Trophoblast cell (in vitro differentiated cells and primary cell): ENCODE results near the gene RBBP5.

Source experiments
- DNase-seq, 2 donors: peaks; one replicate each; pipeline ENCODE4 v3.0.0-alpha.2; 2016
- H2AFZ ChIP-seq: 2 replicates; pipeline ENCODE4 v1.6.1; 2013; ENCODE audit warnings: low read length, moderate library complexity, mild to moderate bottlenecking; ENCODE audit not compliant: insufficient read depth, poor library complexity
- H2AK5ac ChIP-seq: 2 replicates; pipeline ENCODE4 v1.6.1; 2013; ENCODE audit warnings: mild to moderate bottlenecking, low read length
- H2BK120ac ChIP-seq: 2 replicates; pipeline ENCODE4 v1.6.1; 2013; ENCODE audit warnings: low read length, mild to moderate bottlenecking, moderate library complexity; ENCODE audit not compliant: insufficient read depth, poor library complexity
- H2BK12ac ChIP-seq: 2 replicates; pipeline ENCODE4 v1.6.1; 2013; ENCODE audit warnings: mild to moderate bottlenecking, low read length, moderate library complexity
- H2BK5ac ChIP-seq: 2 replicates; pipeline ENCODE4 v1.6.1; 2013; ENCODE audit warnings: low read length, low read depth, moderate library complexity, mild to moderate bottlenecking; ENCODE audit not compliant: poor library complexity
- H3K14ac ChIP-seq: 2 replicates; pipeline ENCODE4 v1.6.1; 2013; ENCODE audit warnings: mild to moderate bottlenecking, low read length
- H3K18ac ChIP-seq: 2 replicates; pipeline ENCODE4 v1.6.1; 2013; ENCODE audit warnings: mild to moderate bottlenecking, low read length
- H3K23ac ChIP-seq: 2 replicates; pipeline ENCODE4 v1.6.1; 2013; ENCODE audit warnings: low read length
- H3K27ac ChIP-seq: 2 replicates; pipeline ENCODE4 v1.5.1; 2013; ENCODE audit warnings: low read depth, mild to moderate bottlenecking, inconsistent platforms, low read length, moderate library complexity
- H3K27me3 ChIP-seq: 2 replicates; pipeline ENCODE4 v1.6.1; 2013; ENCODE audit warnings: inconsistent platforms, mild to moderate bottlenecking, low read length, moderate library complexity; ENCODE audit not compliant: insufficient read depth
- H3K36me3 ChIP-seq, 2 experiments: 1 replicate in 1 of 2; 2 replicates in 1 of 2; pipeline ENCODE4 v1.6.1; 2013; ENCODE audit warnings: low read length in 2 of 2, mild to moderate bottlenecking in 2 of 2, moderate library complexity in 1 of 2; ENCODE audit not compliant: insufficient read depth in 2 of 2, control insufficient read depth in 1 of 2
- H3K4ac ChIP-seq: 2 replicates; pipeline ENCODE4 v1.6.1; 2013; ENCODE audit warnings: low read depth, mild to moderate bottlenecking, low read length, moderate library complexity
- H3K4me1 ChIP-seq, 2 experiments: 1 replicate in 1 of 2; 2 replicates in 1 of 2; pipeline ENCODE4 v1.6.1; 2013; ENCODE audit warnings: low read length in 2 of 2, mild to moderate bottlenecking in 2 of 2, moderate library complexity in 1 of 2; ENCODE audit not compliant: insufficient read depth in 2 of 2, control insufficient read depth in 1 of 2
- H3K4me2 ChIP-seq: 2 replicates; pipeline ENCODE4 v1.6.1; 2013; ENCODE audit warnings: inconsistent platforms, mild to moderate bottlenecking, low read length, moderate library complexity
- H3K4me3 ChIP-seq: 2 replicates; pipeline ENCODE4 v1.5.1; 2013; ENCODE audit warnings: mild to moderate bottlenecking, low read depth, low read length, inconsistent platforms
- H3K79me1 ChIP-seq: one replicate; pipeline ENCODE4 v1.6.1; 2013; ENCODE audit warnings: low read length
- H3K79me2 ChIP-seq: 2 replicates; pipeline ENCODE4 v1.6.1; 2013; ENCODE audit warnings: low read length, mild to moderate bottlenecking; ENCODE audit not compliant: control insufficient read depth, insufficient read depth, poor library complexity
- H3K9ac ChIP-seq: 2 replicates; pipeline ENCODE4 v1.6.1; 2013; ENCODE audit warnings: mild to moderate bottlenecking, low read length
- H3K9me3 ChIP-seq: 2 replicates; pipeline ENCODE4 v1.6.1; 2013; ENCODE audit warnings: low read depth, mild to moderate bottlenecking, control low read depth, inconsistent platforms, low read length; ENCODE audit not compliant: insufficient read depth
- H4K12ac ChIP-seq: 2 replicates; pipeline ENCODE4 v1.6.1; 2013; ENCODE audit warnings: low read depth, mild to moderate bottlenecking, low read length, moderate library complexity
- H4K8ac ChIP-seq: 2 replicates; pipeline ENCODE4 v1.6.1; 2013; ENCODE audit warnings: low read depth, mild to moderate bottlenecking, low read length, moderate library complexity
- H4K91ac ChIP-seq: one replicate; pipeline ENCODE4 v1.6.1; 2013; ENCODE audit warnings: low read depth, mild to moderate bottlenecking, low read length, moderate library complexity
- WGBS: extraction: QIAGEN DNeasy Blood & Tissue Kit; methylation state at CpG from one replicate; pipeline ENCODE4 v1.1.7; 2013; ENCODE audit warnings: missing lambda C conversion rate; ENCODE audit not compliant: insufficient read length, insufficient coverage; ENCODE audit errors: extremely low coverage; 5-methylcytosine and 5-hydroxymethylcytosine counted together

Gene RBBP5

GRCh38 chr1:205049479-205049878 is 72.3 kb downstream of the RBBP5 start:
- peak overlapping the region; percentile 39 for H3K9ac ChIP-seq
- H3K4me1 ChIP-seq, result no peaks in the 10 kb centered on the region
- no peak overlapping the region for H2BK12ac ChIP-seq
- no peak overlapping the region for H3K14ac ChIP-seq
- H3K18ac ChIP-seq, result no peak overlapping the region
- no peaks in the 10 kb centered on the region for H3K79me1 ChIP-seq
- H3K27me3 ChIP-seq, result no peaks in the 10 kb centered on the region
- no peak overlapping the region for H2BK120ac ChIP-seq
- H4K12ac ChIP-seq, result no peak overlapping the region
- WGBS, result no CpG with 5 or more reads among the region's 6 CpGs
- H4K91ac ChIP-seq, result no peak overlapping the region
- H3K4me3 ChIP-seq, result no peak overlapping the region
- DNase-seq, result no peak
- H3K27ac ChIP-seq, result no peak overlapping the region
- H3K9me3 ChIP-seq, result peaks cover 2% of the 10 kb centered on the region
- no peak overlapping the region for H2AFZ ChIP-seq
- H4K8ac ChIP-seq, result no peak overlapping the region
- H2AK5ac ChIP-seq, result no peak overlapping the region
- no peak overlapping the region for H3K4ac ChIP-seq
- no peak overlapping the region for H3K23ac ChIP-seq
- H3K79me2 ChIP-seq, result no peaks in the 10 kb centered on the region
- no peak overlapping the region for H2BK5ac ChIP-seq
- H3K36me3 ChIP-seq, result no peaks in the 10 kb centered on the region
- H3K4me2 ChIP-seq, result no peak overlapping the region

- no peak overlapping the region for H2BK5ac ChIP-seq
- no peak overlapping the region for H3K4me2 ChIP-seq
- DNase-seq, result no peak
- H3K79me1 ChIP-seq, result no peaks in the 10 kb centered on the region
- peaks cover 6% of the 10 kb centered on the region for H3K27me3 ChIP-seq
- H3K36me3 ChIP-seq, result no peaks in the 10 kb centered on the region
- no peak overlapping the region for H2AFZ ChIP-seq
- H3K9me3 ChIP-seq, result peaks cover 2% of the 10 kb centered on the region
- no CpG with 5 or more reads among the region's 9 CpGs for whole genome bisulfite sequencing
- H3K27ac ChIP-seq, result no peak overlapping the region
- H4K12ac ChIP-seq, result no peak overlapping the region
- no peak overlapping the region for H2AK5ac ChIP-seq
- H3K23ac ChIP-seq, result no peak overlapping the region
- H4K91ac ChIP-seq, result no peak overlapping the region
- no peak overlapping the region for H3K18ac ChIP-seq
- no peak overlapping the region for H2BK120ac ChIP-seq
- H3K4me1 ChIP-seq, result no peaks in the 10 kb centered on the region
- H3K4ac ChIP-seq, result no peak overlapping the region
- no peak overlapping the region for H3K9ac ChIP-seq
- no peak overlapping the region for H3K14ac ChIP-seq
- no peaks in the 10 kb centered on the region for H3K79me2 ChIP-seq
- H3K4me3 ChIP-seq, result peak overlapping the region; percentile 12
- no peak overlapping the region for H4K8ac ChIP-seq
- no peak overlapping the region for H2BK12ac ChIP-seq
These were observed 73.4 kb downstream of the RBBP5 start for GRCh38 chr1:205048382-205048781.

GRCh38 chr1:205047764-205048231 is 74.0 kb downstream of the RBBP5 start:
- Histone ChIP-seq H3K18ac (no peak overlapping the region), H2BK5ac (no peak overlapping the region), H3K36me3 (no peaks in the 10 kb centered on the region), H4K12ac (no peak overlapping the region), H4K91ac (no peak overlapping the region), H3K14ac (no peak overlapping the region), H3K9ac (no peak overlapping the region), H4K8ac (no peak overlapping the region), H3K4me1 (no peaks in the 10 kb centered on the region), H3K27me3 (peaks cover 11% of the 10 kb centered on the region), H3K79me1 (no peaks in the 10 kb centered on the region), H3K4me3 (no peak overlapping the region), H3K4me2 (no peak overlapping the region), H2BK12ac (no peak overlapping the region), H3K9me3 (peaks cover 2% of the 10 kb centered on the region), H3K27ac (no peak overlapping the region), H3K23ac (no peak overlapping the region), H3K79me2 (no peaks in the 10 kb centered on the region), H3K4ac (no peak overlapping the region), H2BK120ac (no peak overlapping the region), H2AK5ac (no peak overlapping the region), H2AFZ (no peak overlapping the region)
- WGBS, result no CpG with 5 or more reads among the region's 5 CpGs
- DNase-seq, result no peak

- Histone ChIP-seq H2AK5ac (no peak overlapping the region), H4K91ac (no peak overlapping the region), H3K18ac (no peak overlapping the region), H2BK12ac (no peak overlapping the region), H4K12ac (no peak overlapping the region), H3K4me3 (no peak overlapping the region), H3K9ac (no peak overlapping the region), H3K4me2 (no peak overlapping the region), H3K79me1 (no peaks in the 10 kb centered on the region), H4K8ac (no peak overlapping the region), H3K36me3 (no peaks in the 10 kb centered on the region), H3K23ac (no peak overlapping the region), H3K27me3 (peaks cover 18% of the 10 kb centered on the region), H3K27ac (no peak overlapping the region), H3K9me3 (peaks cover 2% of the 10 kb centered on the region), H3K79me2 (no peaks in the 10 kb centered on the region), H3K4ac (no peak overlapping the region), H3K4me1 (no peaks in the 10 kb centered on the region), H2BK5ac (no peak overlapping the region), H2AFZ (no peak overlapping the region), H3K14ac (no peak overlapping the region), H2BK120ac (no peak overlapping the region)
- WGBS, result no CpG with 5 or more reads among the region's 4 CpGs
- no peak for DNase-seq
These were observed 74.9 kb downstream of the RBBP5 start for GRCh38 chr1:205046870-205047269.
